HEK293 (cell line): ENCODE data around the gene DUSP16.

ENCODE experiments used
- CTCF ChIA-PET: fragments of 350-600 bp; formaldehyde crosslinking; extraction: SDS; loops from one replicate; lab custom pipeline; 2021; ENCODE audit warnings: antibody characterized with exemption; lab: Yijun Ruan, JAX
- POLR2A ChIA-PET: fragments of 300-600 bp; formaldehyde crosslinking; extraction: SDS; loops from one replicate; lab custom pipeline; 2020; ENCODE audit warnings: antibody characterized with exemption, inconsistent platforms; lab: Yijun Ruan, JAX
- H3K27ac ChIP-seq: fragments of 200-500 bp; sonication (Bioruptor generic); 2 replicates; pipeline ENCODE4 v1.5.1; 2014; ENCODE audit warnings: low read depth, low read length, control low read depth, inconsistent platforms; ENCODE audit errors: extremely low read depth
- H3K36me3 ChIP-seq, 2 experiments: fragments of 200-500 bp in 1 of 2; sonication (Bioruptor generic) in 1 of 2; 1 replicate in 1 of 2; 2 replicates in 1 of 2; pipeline ENCODE4 v1.5.1; 2014 to 2017; ENCODE audit warnings: inconsistent platforms in 2 of 2, low read length in 2 of 2; ENCODE audit not compliant: control insufficient read depth in 2 of 2, insufficient read depth in 1 of 2
- H3K4me1 ChIP-seq: fragments of 200-500 bp; sonication (Bioruptor generic); 2 replicates; pipeline ENCODE4 v1.5.1; 2014; ENCODE audit warnings: mild to moderate bottlenecking, low read length, inconsistent platforms; ENCODE audit not compliant: control insufficient read depth, insufficient read depth
- H3K4me3 ChIP-seq: 2 replicates; pipeline ENCODE4 v1.5.1; 2011; ENCODE audit warnings: low read depth, mild to moderate bottlenecking, control low read depth, low read length, moderate library complexity
- H3K9me3 ChIP-seq: fragments of 200-500 bp; sonication (Bioruptor generic); 2 replicates; pipeline ENCODE4 v1.5.1; 2014; ENCODE audit warnings: low read depth, low read length, inconsistent platforms; ENCODE audit not compliant: control insufficient read depth, insufficient read depth
- INSM2 ChIP-seq: fragments of 450-650 bp; formaldehyde crosslinking; IDR thresholded peaks from 2 replicates; pipeline ENCODE4 v1.5.1; 2016; ENCODE audit warnings: missing biosample characterization, missing genetic modification characterization
- MEIS1 ChIP-seq: sonication (generic); formaldehyde crosslinking; IDR thresholded peaks from 2 replicates; pipeline ENCODE4 v1.8.1; 2022; ENCODE audit warnings: missing genetic modification reagents, mild to moderate bottlenecking, borderline replicate concordance
- MZF1 ChIP-seq: fragments of 450-650 bp; formaldehyde crosslinking; IDR thresholded peaks from 2 replicates; pipeline ENCODE4 v1.5.1; 2017; ENCODE audit warnings: missing biosample characterization, missing genetic modification characterization, borderline replicate concordance
- SALL2 ChIP-seq: fragments of 450-650 bp; formaldehyde crosslinking; IDR thresholded peaks from 2 replicates; pipeline ENCODE4 v1.5.0; 2017; ENCODE audit warnings: missing biosample characterization, mild to moderate bottlenecking, missing genetic modification characterization, borderline replicate concordance
- SCRT1 ChIP-seq: fragments of 450-650 bp; formaldehyde crosslinking; IDR thresholded peaks from 2 replicates; pipeline ENCODE4 v1.5.1; 2016; ENCODE audit warnings: missing biosample characterization, missing genetic modification characterization, borderline replicate concordance
- TRIM28 ChIP-seq: IDR thresholded peaks from 2 replicates; pipeline ENCODE4 v1.6.1; 2011; ENCODE audit warnings: low read length, control low read depth, borderline replicate concordance
- ZBTB21 ChIP-seq: fragments of 450-650 bp; formaldehyde crosslinking; IDR thresholded peaks from 2 replicates; pipeline ENCODE4 v1.5.1; 2017; ENCODE audit warnings: missing biosample characterization, missing genetic modification characterization
- ZNF10 ChIP-seq: fragments of 450-650 bp; formaldehyde crosslinking; IDR thresholded peaks from 2 replicates; pipeline ENCODE4 v1.5.1; 2017; ENCODE audit warnings: missing biosample characterization, missing genetic modification characterization
- ZNF16 ChIP-seq: fragments of 450-650 bp; formaldehyde crosslinking; IDR thresholded peaks from 2 replicates; pipeline ENCODE4 v1.5.1; 2016; ENCODE audit warnings: low read depth, missing biosample characterization, missing genetic modification characterization
- ZNF2 ChIP-seq: fragments of 450-650 bp; formaldehyde crosslinking; IDR thresholded peaks from 2 replicates; pipeline ENCODE4 v1.5.1; 2016; ENCODE audit warnings: missing biosample characterization, missing genetic modification characterization
- ZNF341 ChIP-seq: fragments of 450-650 bp; formaldehyde crosslinking; IDR thresholded peaks from 2 replicates; pipeline ENCODE4; 2016; ENCODE audit warnings: low read depth, missing biosample characterization, missing genetic modification characterization
- ZNF350 ChIP-seq: fragments of 450-650 bp; formaldehyde crosslinking; IDR thresholded peaks from 2 replicates; pipeline ENCODE4 v1.5.0; 2017; ENCODE audit warnings: missing biosample characterization, mild to moderate bottlenecking, missing genetic modification characterization
- ZNF623 ChIP-seq: fragments of 450-650 bp; formaldehyde crosslinking; IDR thresholded peaks from 2 replicates; pipeline ENCODE4 v1.5.1; 2016; ENCODE audit warnings: missing biosample characterization, missing genetic modification characterization
- ZNF692 ChIP-seq: fragments of 450-650 bp; formaldehyde crosslinking; IDR thresholded peaks from 2 replicates; pipeline ENCODE4 v1.5.1; 2016; ENCODE audit warnings: missing biosample characterization, missing genetic modification characterization
- TF ChIP-seq, protein P1 (sequence below): fragments of 450-650 bp; formaldehyde crosslinking; IDR thresholded peaks from 2 replicates; pipeline ENCODE4 v1.5.1; 2016; ENCODE audit warnings: missing biosample characterization, missing genetic modification characterization
- TF ChIP-seq, protein P2 (sequence below): fragments of 450-650 bp; formaldehyde crosslinking; IDR thresholded peaks from 2 replicates; pipeline ENCODE4 v1.5.1; 2016; ENCODE audit warnings: missing biosample characterization, missing genetic modification characterization, low read depth
- TF ChIP-seq, protein P3 (sequence below): fragments of 450-650 bp; formaldehyde crosslinking; IDR thresholded peaks from 2 replicates; pipeline ENCODE4 v1.5.1; 2017; ENCODE audit warnings: missing biosample characterization, missing genetic modification characterization
- TF ChIP-seq, protein P4 (sequence below): fragments of 450-650 bp; formaldehyde crosslinking; IDR thresholded peaks from 2 replicates; pipeline ENCODE4 v1.5.1; 2016; ENCODE audit warnings: missing biosample characterization, missing genetic modification characterization, borderline replicate concordance

DUSP16 gene

GRCh38 chr12:12476857-12477531, 85.7 kb downstream of the DUSP16 start:
- ChIA-PET POLR2A (no interaction called here), CTCF (interaction anchor here (0.6 kb wide), 1 partner anchor 8 kb away, joined by 3 read pairs; no protein-coding TSS in a partner anchor)
- no peaks in the 10 kb centered on the region for H3K4me1 ChIP-seq
- peaks cover 0 to 56% of the 10 kb centered on the region in 2 experiments; a peak in 1 of 3 replicates for H3K36me3 ChIP-seq
- H3K9me3 ChIP-seq = no peaks in the 10 kb centered on the region
- H3K27ac ChIP-seq = no peak overlapping the region
- H3K4me3 ChIP-seq = no peak overlapping the region
- TF ChIP-seq ZNF350 (no peak), SCRT1 (tag by site-specific recombination) (no peak), TRIM28 (no peak), MEIS1 (CRISPR knock-in tag) (no peak), ZBTB21 (tag by site-specific recombination) (no peak), ZNF2 (no peak), ZNF692 (no peak), MZF1 (no peak), ZNF623 (no peak)
- TF ChIP-seq, protein P1, sequence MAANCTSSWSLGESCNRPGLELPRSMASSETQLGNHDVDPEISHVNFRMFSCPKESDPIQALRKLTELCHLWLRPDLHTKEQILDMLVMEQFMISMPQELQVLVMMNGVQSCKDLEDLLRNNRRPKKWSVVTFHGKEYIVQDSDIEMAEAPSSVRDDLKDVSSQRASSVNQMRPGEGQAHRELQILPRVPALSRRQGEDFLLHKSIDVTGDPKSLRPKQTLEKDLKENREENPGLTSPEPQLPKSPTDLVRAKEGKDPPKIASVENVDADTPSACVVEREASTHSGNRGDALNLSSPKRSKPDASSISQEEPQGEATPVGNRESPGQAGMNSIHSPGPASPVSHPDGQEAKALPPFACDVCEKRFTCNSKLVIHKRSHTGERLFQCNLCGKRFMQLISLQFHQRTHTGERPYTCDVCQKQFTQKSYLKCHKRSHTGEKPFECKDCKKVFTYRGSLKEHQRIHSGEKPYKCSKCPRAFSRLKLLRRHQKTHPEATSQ (tag by site-specific recombination) = no peak

DNA sequence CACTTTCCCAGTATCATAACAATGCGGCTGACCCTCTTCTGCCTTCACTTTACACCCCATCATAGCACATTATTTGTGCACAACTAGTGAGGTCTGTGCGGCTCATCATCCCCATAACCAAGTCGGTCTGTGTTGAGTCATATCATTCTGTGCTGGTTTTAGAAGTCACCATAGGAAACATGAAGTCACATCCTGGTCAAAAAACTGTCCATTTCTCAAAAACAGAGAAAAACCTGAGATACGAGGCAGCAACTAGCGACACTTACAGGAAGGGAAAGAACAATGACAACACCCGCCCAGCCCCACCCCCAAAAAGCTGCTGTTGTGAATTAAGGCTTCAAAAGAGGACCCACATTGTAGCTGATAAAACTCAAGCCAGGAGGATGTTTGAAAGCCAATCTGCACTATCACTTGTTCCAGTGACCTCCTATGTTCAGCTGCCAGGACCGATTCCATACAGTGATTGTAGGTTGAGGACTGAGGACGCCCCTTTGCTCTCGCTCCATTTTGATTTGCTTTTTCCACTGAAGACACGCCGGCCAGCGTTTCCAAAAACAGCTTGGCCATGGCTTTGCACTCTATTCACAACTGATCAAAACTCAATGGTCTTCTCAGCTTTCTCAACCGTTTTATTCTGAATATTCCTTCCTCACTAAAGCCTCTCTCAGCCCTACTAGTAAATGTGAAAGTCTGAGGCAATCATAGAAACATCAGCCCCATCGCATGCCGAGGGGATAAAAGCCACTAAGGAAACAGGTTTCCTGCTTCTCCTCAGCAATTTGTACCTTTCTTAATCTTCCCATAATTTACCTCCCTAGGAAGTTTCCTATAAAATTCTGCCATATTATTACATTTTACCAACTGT, 87.5 kb downstream of the DUSP16 start:
- Histone ChIP-seq H3K27ac (no peak overlapping the region), H3K9me3 (no peaks in the 10 kb centered on the region), H3K4me3 (no peak overlapping the region), H3K4me1 (no peaks in the 10 kb centered on the region), H3K36me3 (peaks cover 0 to 46% of the 10 kb centered on the region in 2 experiments; a peak in 1 of 3 replicates)
- ChIA-PET POLR2A (no interaction called here), CTCF (no interaction called here)
- TF ChIP-seq INSM2 (tag by site-specific recombination) (no peak), ZNF10 (tag by site-specific recombination) (no peak), SALL2 (tag by site-specific recombination) (no peak), ZNF16 (no peak), ZNF341 (tag by site-specific recombination) (no peak)
- TF ChIP-seq, protein P2, sequence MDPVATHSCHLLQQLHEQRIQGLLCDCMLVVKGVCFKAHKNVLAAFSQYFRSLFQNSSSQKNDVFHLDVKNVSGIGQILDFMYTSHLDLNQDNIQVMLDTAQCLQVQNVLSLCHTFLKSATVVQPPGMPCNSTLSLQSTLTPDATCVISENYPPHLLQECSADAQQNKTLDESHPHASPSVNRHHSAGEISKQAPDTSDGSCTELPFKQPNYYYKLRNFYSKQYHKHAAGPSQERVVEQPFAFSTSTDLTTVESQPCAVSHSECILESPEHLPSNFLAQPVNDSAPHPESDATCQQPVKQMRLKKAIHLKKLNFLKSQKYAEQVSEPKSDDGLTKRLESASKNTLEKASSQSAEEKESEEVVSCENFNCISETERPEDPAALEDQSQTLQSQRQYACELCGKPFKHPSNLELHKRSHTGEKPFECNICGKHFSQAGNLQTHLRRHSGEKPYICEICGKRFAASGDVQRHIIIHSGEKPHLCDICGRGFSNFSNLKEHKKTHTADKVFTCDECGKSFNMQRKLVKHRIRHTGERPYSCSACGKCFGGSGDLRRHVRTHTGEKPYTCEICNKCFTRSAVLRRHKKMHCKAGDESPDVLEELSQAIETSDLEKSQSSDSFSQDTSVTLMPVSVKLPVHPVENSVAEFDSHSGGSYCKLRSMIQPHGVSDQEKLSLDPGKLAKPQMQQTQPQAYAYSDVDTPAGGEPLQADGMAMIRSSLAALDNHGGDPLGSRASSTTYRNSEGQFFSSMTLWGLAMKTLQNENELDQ = no peak
- TF ChIP-seq, protein P3, sequence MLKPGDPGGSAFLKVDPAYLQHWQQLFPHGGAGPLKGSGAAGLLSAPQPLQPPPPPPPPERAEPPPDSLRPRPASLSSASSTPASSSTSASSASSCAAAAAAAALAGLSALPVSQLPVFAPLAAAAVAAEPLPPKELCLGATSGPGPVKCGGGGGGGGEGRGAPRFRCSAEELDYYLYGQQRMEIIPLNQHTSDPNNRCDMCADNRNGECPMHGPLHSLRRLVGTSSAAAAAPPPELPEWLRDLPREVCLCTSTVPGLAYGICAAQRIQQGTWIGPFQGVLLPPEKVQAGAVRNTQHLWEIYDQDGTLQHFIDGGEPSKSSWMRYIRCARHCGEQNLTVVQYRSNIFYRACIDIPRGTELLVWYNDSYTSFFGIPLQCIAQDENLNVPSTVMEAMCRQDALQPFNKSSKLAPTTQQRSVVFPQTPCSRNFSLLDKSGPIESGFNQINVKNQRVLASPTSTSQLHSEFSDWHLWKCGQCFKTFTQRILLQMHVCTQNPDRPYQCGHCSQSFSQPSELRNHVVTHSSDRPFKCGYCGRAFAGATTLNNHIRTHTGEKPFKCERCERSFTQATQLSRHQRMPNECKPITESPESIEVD (tag by site-specific recombination) = no peak
- TF ChIP-seq, protein P4, sequence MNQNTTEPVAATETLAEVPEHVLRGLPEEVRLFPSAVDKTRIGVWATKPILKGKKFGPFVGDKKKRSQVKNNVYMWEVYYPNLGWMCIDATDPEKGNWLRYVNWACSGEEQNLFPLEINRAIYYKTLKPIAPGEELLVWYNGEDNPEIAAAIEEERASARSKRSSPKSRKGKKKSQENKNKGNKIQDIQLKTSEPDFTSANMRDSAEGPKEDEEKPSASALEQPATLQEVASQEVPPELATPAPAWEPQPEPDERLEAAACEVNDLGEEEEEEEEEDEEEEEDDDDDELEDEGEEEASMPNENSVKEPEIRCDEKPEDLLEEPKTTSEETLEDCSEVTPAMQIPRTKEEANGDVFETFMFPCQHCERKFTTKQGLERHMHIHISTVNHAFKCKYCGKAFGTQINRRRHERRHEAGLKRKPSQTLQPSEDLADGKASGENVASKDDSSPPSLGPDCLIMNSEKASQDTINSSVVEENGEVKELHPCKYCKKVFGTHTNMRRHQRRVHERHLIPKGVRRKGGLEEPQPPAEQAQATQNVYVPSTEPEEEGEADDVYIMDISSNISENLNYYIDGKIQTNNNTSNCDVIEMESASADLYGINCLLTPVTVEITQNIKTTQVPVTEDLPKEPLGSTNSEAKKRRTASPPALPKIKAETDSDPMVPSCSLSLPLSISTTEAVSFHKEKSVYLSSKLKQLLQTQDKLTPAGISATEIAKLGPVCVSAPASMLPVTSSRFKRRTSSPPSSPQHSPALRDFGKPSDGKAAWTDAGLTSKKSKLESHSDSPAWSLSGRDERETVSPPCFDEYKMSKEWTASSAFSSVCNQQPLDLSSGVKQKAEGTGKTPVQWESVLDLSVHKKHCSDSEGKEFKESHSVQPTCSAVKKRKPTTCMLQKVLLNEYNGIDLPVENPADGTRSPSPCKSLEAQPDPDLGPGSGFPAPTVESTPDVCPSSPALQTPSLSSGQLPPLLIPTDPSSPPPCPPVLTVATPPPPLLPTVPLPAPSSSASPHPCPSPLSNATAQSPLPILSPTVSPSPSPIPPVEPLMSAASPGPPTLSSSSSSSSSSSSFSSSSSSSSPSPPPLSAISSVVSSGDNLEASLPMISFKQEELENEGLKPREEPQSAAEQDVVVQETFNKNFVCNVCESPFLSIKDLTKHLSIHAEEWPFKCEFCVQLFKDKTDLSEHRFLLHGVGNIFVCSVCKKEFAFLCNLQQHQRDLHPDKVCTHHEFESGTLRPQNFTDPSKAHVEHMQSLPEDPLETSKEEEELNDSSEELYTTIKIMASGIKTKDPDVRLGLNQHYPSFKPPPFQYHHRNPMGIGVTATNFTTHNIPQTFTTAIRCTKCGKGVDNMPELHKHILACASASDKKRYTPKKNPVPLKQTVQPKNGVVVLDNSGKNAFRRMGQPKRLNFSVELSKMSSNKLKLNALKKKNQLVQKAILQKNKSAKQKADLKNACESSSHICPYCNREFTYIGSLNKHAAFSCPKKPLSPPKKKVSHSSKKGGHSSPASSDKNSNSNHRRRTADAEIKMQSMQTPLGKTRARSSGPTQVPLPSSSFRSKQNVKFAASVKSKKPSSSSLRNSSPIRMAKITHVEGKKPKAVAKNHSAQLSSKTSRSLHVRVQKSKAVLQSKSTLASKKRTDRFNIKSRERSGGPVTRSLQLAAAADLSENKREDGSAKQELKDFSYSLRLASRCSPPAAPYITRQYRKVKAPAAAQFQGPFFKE (tag by site-specific recombination) = no peak
